Peyer's patch (tissue), 4 donors: ENCODE results near the gene TBCK.

Experiments used
- CTCF ChIP-seq, 6 experiments: fragments of 450-650 bp in 4 of 6; fragments of 200-600 bp in 2 of 6; sonication (generic) in 1 of 6; IDR thresholded peaks; one replicate each; pipeline ENCODE4 v1.5.1; 2017 to 2019; ENCODE audit warnings: antibody characterized with exemption in 6 of 6, mild to moderate bottlenecking in 3 of 6, moderate library complexity in 1 of 6
- POLR2A ChIP-seq, 2 donors: fragments of 450-650 bp; IDR thresholded peaks; one replicate each; pipeline ENCODE4 v1.5.1; 2017; ENCODE audit warnings: antibody characterized with exemption in 2 of 2, mild to moderate bottlenecking in 2 of 2, moderate library complexity in 2 of 2

GRCh38 chr4:106104276-106104675 is 211.7 kb downstream of the TBCK start:
- TF ChIP-seq POLR2A (IDR thresholded peaks at IDR 0.05) (no peak), CTCF (IDR thresholded peaks at IDR 0.05) (no peak)
